Ectodermal cell (in vitro differentiated cells): ENCODE measurements around the gene TNFRSF14. TPM values are rescaled to one million over a fixed set of nuclear protein-coding genes. Genes with fewer than 3 reads are reported as not detected.

Experiments used
- H3K27ac ChIP-seq: 2 replicates; pipeline ENCODE4 v1.7.0; 2013; ENCODE audit warnings: mild to moderate bottlenecking, low read depth, low read length; ENCODE audit not compliant: insufficient read depth, poor library complexity, severe bottlenecking
- H3K27me3 ChIP-seq: 2 replicates; pipeline ENCODE4 v1.7.0; 2013; ENCODE audit warnings: mild to moderate bottlenecking, low read length; ENCODE audit not compliant: insufficient read depth, control insufficient read depth, poor library complexity, severe bottlenecking
- H3K36me3 ChIP-seq: one replicate; pipeline ENCODE4 v1.7.0; 2013; ENCODE audit warnings: low read length; ENCODE audit not compliant: control insufficient read depth, insufficient read depth
- H3K4me1 ChIP-seq: one replicate; pipeline ENCODE4 v1.7.0; 2013; ENCODE audit warnings: low read length; ENCODE audit not compliant: control insufficient read depth, insufficient read depth
- H3K4me3 ChIP-seq: 2 replicates; pipeline ENCODE4 v1.7.0; 2013; ENCODE audit warnings: low read depth, low read length, control low read depth; ENCODE audit not compliant: insufficient read depth
- H3K9me3 ChIP-seq: 2 replicates; pipeline ENCODE4 v1.7.0; 2013; ENCODE audit warnings: mild to moderate bottlenecking, low read length, moderate library complexity; ENCODE audit not compliant: control insufficient read depth
- WGBS, 2 experiments: methylation state at CpG; one replicate each; pipeline ENCODE4 v1.1.7; 2013; ENCODE audit warnings: missing lambda C conversion rate in 2 of 2; 5-methylcytosine and 5-hydroxymethylcytosine counted together
- polyA plus RNA-seq, 4 experiments: library from polyadenylated mRNA; stranded (reverse); fragments of 50-300 nt; gene quantifications; one replicate each; pipeline ENCODE4 v1.2.3, GENCODE V29; 2013

The TNFRSF14 gene
- 0.85 TPM for polyA plus RNA-seq (2013, experiment 1 of 4)
- polyA plus RNA-seq (2013, experiment 2 of 4) = 1.2 TPM
- polyA plus RNA-seq (2013, experiment 3 of 4) = 0.69 TPM
- 0.65 TPM for polyA plus RNA-seq (2013, experiment 4 of 4)

GRCh38 chr1:2556277-2556677 is at the start of gene TNFRSF14:
TNFRSF14 (plus strand) TSS chr1:2556371; CDS start chr1:2556665, 294 bp downstream.
- Histone ChIP-seq H3K4me3 (no peak within 1 kb of the TSS), H3K36me3 (no peaks in the 10 kb centered on the region), H3K27ac (no peak within 1 kb of the TSS), H3K9me3 (no peaks in the 10 kb centered on the region), H3K4me1 (peaks cover 6% of the 10 kb centered on the region), H3K27me3 (no peaks in the 10 kb centered on the region)
- WGBS, 2 experiments = 44 to 51% methylated on average over 16 of the region's 16 CpGs

- peaks cover 12% of the 10 kb centered on the region for H3K4me1 ChIP-seq
- H3K9me3 ChIP-seq = no peaks in the 10 kb centered on the region
- whole genome bisulfite sequencing, 2 experiments = 77% methylated on average over 15 of the region's 15 CpGs
- H3K36me3 ChIP-seq = peaks cover 25% of the 10 kb centered on the region
- H3K4me3 ChIP-seq = no peak overlapping the region
- H3K27ac ChIP-seq = peak overlapping the region; percentile 11
- H3K27me3 ChIP-seq = no peaks in the 10 kb centered on the region
These were observed 49.1 kb upstream of the TNFRSF14 start for GRCh38 chr1:2506901-2507565.

- Histone ChIP-seq H3K36me3 (peaks cover 27% of the 10 kb centered on the region), H3K4me1 (peaks cover 11% of the 10 kb centered on the region), H3K9me3 (no peaks in the 10 kb centered on the region), H3K27ac (no peak overlapping the region), H3K27me3 (no peaks in the 10 kb centered on the region), H3K4me3 (no peak overlapping the region)
- WGBS, 2 experiments = 93 to 95% methylated on average over 6 of the region's 6 CpGs
These were observed 48.4 kb upstream of the TNFRSF14 start for GRCh38 chr1:2507744-2508155.

- 91 to 92% methylated on average over 21 to 22 of the region's 24 CpGs for WGBS, 2 experiments
These were observed 48.0 kb upstream of the TNFRSF14 start for GRCh38 chr1:2508180-2508579.

GRCh38 chr1:2508751-2509150 is 47.4 kb upstream of the TNFRSF14 start:
- Histone ChIP-seq H3K9me3 (no peaks in the 10 kb centered on the region), H3K27ac (no peak overlapping the region), H3K4me3 (no peak overlapping the region), H3K36me3 (peaks cover 32% of the 10 kb centered on the region), H3K27me3 (no peaks in the 10 kb centered on the region), H3K4me1 (peaks cover 8% of the 10 kb centered on the region)
- 95 to 97% methylated on average over 29 of the region's 29 CpGs for WGBS, 2 experiments

More at GRCh38 chr1:2508180-2508579, 48.0 kb upstream of the TNFRSF14 start:
- peaks cover 11% of the 10 kb centered on the region for H3K4me1 ChIP-seq
- no peaks in the 10 kb centered on the region for H3K9me3 ChIP-seq
- no peak overlapping the region for H3K27ac ChIP-seq
- H3K4me3 ChIP-seq = no peak overlapping the region
- H3K27me3 ChIP-seq = no peaks in the 10 kb centered on the region
- peaks cover 31% of the 10 kb centered on the region for H3K36me3 ChIP-seq

- Histone ChIP-seq H3K36me3 (peaks cover 37% of the 10 kb centered on the region), H3K4me1 (peaks cover 5% of the 10 kb centered on the region), H3K4me3 (no peak overlapping the region), H3K9me3 (no peaks in the 10 kb centered on the region), H3K27ac (no peak overlapping the region), H3K27me3 (no peaks in the 10 kb centered on the region)
- 95 to 97% methylated on average over 11 of the region's 11 CpGs for WGBS, 2 experiments
These were observed 46.6 kb upstream of the TNFRSF14 start for GRCh38 chr1:2509589-2509988.

GRCh38 chr1:2510366-2511155 is 45.6 kb upstream of the TNFRSF14 start:
- H3K27me3 ChIP-seq = no peaks in the 10 kb centered on the region
- H3K9me3 ChIP-seq = no peaks in the 10 kb centered on the region
- peaks cover 40% of the 10 kb centered on the region for H3K36me3 ChIP-seq
- WGBS, 2 experiments = 93 to 94% methylated on average over 27 of the region's 27 CpGs
- peaks cover 5% of the 10 kb centered on the region for H3K4me1 ChIP-seq
- no peak overlapping the region for H3K4me3 ChIP-seq
- H3K27ac ChIP-seq = no peak overlapping the region

- Histone ChIP-seq H3K9me3 (no peaks in the 10 kb centered on the region), H3K27ac (no peak overlapping the region), H3K36me3 (peaks cover 51% of the 10 kb centered on the region), H3K4me1 (no peaks in the 10 kb centered on the region), H3K4me3 (no peak overlapping the region), H3K27me3 (no peaks in the 10 kb centered on the region)
- 94% methylated on average over 31 of the region's 31 CpGs for WGBS, 2 experiments
These were observed 43.2 kb upstream of the TNFRSF14 start for GRCh38 chr1:2512862-2513421.

GRCh38 chr1:2513939-2514652 is 42.1 kb upstream of the TNFRSF14 start:
- H3K36me3 ChIP-seq = peaks cover 60% of the 10 kb centered on the region
- no peaks in the 10 kb centered on the region for H3K9me3 ChIP-seq
- H3K4me1 ChIP-seq = no peaks in the 10 kb centered on the region
- no peak overlapping the region for H3K4me3 ChIP-seq
- no peak overlapping the region for H3K27ac ChIP-seq
- no peaks in the 10 kb centered on the region for H3K27me3 ChIP-seq
- WGBS, 2 experiments = 96 to 97% methylated on average over 43 of the region's 43 CpGs
